Measurements from ENCODE around the gene TPX2. TPM values are rescaled to one million over a fixed set of nuclear protein-coding genes. Genes with fewer than 3 reads are reported as not detected.

TPX2 gene
- total and polyA plus RNA-seq, 2 donors, result 0.84 to 22.7 TPM

DNA sequence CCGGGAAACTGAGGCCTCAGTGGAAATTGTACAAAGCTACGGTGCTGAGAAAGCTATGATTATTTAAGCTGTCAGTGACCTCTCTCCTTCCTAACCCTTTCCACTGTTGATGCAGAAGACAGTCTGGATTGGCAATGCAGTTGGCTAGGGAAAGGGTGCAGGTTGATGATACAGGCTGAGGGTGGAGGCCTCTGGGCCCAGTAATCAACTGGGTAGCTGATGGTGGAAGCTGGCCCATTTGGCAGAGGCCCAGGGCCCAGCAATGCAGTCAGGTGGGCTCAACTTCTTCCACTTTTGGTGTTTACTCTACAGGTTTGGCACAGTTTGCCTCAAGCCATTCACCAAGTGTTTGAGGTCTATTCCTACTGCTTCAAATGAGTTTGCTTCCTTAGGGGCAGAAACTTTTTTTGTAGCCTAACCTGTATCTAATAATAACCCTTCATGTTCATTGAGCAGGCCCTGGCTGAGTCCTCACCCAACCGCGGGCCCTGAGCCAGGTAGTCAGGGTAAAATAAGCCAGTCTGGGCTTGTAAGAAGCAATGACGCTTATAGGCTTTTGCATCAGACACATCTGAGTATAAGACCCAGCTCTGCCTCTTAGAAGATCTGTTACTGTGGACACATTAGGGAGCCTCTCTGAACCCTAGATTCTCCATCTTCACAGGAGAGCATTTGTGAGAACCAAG lies 28.5 kb upstream of the TPX2 start:
- Histone ChIP-seq H3K4me1 (ENCODE audit: insufficient read depth) (peaks cover 5% of the 10 kb centered on the region), H3K36me3 (ENCODE audit: insufficient read depth) (no peaks in the 10 kb centered on the region), H3K4me3 (ENCODE audit: low read depth, low read length) (no peak overlapping the region), H3K27ac (ENCODE audit: low read depth) (peak overlapping the region; percentile 62)
- DNase-seq (ENCODE audit: extremely low spot score), result no peak
- WGBS, result 82% methylated on average over 5 of the region's 5 CpGs

DNA sequence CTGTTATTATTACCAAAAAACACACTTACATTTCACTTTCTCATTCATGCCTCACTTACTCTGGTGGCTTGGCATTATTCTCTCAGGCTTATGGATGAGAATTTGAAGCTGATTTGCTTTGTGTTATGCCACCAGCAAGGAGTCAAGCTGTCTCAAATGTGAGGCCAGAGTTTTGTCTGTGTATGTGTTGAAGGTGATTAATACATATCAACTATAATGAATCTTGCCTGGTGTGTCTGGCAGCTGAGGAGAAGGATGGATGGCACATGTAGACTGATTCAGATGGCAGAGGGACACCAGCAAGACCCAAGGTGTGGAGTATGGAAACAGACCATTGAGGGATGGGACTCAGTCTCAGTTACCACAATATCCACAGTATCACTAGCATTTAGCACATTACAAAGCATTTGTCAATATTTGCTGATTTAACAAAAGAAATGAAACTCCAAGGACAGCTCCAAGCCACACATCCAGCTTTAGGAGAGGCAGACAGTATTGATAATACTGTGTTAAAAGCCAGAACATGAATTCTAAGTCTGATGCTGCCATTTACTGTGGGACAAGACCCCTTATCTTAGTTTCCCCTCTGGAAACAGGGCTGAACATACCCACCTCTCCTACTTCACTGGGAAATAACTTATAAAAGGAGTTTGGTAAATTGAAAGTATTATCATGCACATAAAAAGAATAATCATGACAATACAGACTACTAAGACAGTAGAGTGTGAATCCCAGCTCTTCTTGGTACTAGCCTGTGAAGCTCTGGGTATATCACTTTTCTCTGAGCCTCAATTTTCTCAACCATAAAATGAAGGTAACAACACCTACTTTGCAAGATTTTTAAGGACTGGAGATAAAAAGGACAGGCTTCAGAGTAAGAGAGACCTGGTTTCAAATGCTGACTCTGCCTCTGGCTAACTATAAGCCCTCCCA lies 27.6 kb upstream of the TPX2 start:
- peaks cover 5% of the 10 kb centered on the region for H3K4me1 ChIP-seq (ENCODE audit: insufficient read depth)
- peak overlapping the region; percentile 79 for H3K27ac ChIP-seq (ENCODE audit: low read depth)
- DNase-seq (ENCODE audit: extremely low spot score), result no peak
- no peak overlapping the region for H3K4me3 ChIP-seq (ENCODE audit: low read depth, low read length)
- no peaks in the 10 kb centered on the region for H3K36me3 ChIP-seq (ENCODE audit: insufficient read depth)

DNA sequence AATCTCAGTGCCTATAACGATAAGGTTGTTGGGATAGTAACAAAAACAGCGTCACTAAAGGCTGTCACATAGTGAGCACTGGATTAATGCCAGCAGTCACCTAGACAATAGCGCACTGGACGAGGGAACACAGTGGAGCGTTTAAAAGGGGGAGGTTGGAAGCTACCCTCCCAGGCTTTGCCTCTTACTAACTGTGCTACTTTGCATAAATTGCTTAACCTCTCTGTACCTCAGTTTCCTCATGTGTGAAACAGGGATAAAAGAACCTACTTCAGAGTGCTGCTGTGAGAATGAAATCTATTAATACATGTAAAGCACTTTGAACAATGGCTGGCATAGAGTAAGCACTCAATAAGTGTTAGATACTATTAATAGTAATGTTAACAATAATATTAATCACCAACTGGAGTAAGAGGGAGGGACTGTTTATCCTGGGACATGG lies 27.0 kb upstream of the TPX2 start:
- DNase-seq (ENCODE audit: extremely low spot score), result no peak
- Histone ChIP-seq H3K27ac (ENCODE audit: low read depth) (peak overlapping the region; percentile 79), H3K4me1 (ENCODE audit: insufficient read depth) (peaks cover 5% of the 10 kb centered on the region)

DNA sequence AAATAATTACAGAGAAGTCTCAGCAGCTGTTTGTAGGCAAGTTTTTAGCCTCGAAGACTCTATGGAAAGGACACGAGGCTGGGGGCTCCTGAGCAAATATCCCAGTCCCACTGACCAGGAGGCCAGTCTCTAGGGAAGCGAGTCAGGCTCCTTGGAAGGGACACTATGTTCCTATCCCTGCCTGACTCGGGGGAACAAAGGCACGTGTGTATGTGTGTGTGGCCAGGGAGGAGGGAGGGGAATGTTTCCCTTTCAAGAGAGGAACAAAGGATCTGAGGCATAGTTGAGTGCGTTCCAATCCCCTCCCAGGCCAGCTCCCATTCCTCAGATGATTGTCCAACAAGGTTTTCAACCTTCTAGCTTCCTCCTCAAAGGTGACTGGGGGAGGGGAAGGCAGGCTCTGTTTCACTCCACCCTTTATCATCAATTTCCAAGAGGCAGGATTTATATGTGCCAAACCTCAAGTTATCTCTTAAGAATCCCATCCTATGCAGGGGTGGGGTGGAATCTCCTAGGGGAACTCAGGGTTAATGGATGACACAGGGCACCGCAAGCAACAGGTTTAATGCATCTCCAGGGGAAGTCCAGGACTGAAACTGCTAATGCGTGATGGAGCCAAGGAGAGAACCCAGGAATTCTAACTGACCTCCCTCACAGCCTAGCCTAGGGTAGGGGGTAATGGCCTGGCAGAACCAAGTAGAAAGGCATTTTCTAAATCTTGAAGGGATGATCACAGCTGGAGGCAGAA lies 26.4 kb upstream of the TPX2 start:
- Histone ChIP-seq H3K4me1 (ENCODE audit: insufficient read depth) (peaks cover 6% of the 10 kb centered on the region), H3K27ac (ENCODE audit: low read depth) (peak overlapping the region; percentile 77), H3K36me3 (ENCODE audit: insufficient read depth) (no peaks in the 10 kb centered on the region), H3K4me3 (ENCODE audit: low read depth, low read length) (no peak overlapping the region)
- no peak for DNase-seq (ENCODE audit: extremely low spot score)
- WGBS, result 27% methylated on average over 8 of the region's 8 CpGs

More for the DNA sequence above, 27.0 kb upstream of the TPX2 start:
- Histone ChIP-seq H3K36me3 (ENCODE audit: insufficient read depth) (no peaks in the 10 kb centered on the region), H3K4me3 (ENCODE audit: low read depth, low read length) (no peak overlapping the region)
- 60% methylated on average over 5 of the region's 5 CpGs for WGBS

DNA sequence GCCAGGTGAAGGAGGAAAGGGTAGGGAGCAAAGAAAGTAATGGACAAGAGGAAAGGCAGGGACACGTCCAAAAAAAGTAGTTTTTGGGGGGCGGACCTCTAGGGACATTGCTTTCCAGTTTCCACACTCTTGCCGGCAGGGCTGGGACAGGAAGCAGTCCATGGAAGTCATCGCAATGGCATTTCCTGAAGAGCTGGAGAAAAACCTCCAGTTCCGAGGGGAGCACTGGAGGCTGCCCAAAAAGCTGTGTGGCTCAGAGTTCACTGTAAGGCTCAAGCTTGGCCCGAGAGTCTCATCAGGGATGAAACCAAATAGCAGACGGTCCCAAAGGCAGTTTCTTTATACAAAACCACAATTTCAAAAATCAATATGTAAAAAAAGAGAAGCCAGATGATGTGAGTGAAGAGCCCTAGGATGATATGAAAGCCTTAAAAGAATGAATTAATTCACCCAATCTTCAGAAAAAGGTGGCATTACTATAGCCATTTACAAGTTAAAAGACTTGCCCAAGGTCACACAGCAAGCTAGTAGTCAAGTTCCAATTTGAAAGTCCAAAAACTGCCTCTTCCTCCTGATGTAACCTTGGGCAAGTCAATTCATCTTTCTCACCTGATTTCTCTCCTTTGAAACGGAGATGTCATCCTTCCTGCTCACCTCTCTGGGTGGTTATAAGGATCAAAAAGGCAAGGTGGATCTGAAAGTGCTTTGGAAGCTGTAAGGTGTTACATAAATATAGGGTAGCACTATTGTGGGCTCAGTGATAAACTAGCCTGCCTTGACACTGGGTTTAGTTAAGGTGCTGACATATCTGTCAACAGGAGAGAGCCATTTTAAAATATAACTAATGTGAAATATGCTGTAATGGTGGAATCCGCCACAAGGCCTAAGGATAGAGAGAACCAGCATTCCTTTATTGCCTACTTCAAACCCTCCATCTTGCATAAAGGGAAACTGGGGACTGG lies 25.5 kb upstream of the TPX2 start:
- no peaks in the 10 kb centered on the region for H3K36me3 ChIP-seq (ENCODE audit: insufficient read depth)
- H3K27ac ChIP-seq (ENCODE audit: low read depth), result peak overlapping the region; percentile 77
- H3K4me3 ChIP-seq (ENCODE audit: low read depth, low read length), result no peak overlapping the region
- no peak for DNase-seq (ENCODE audit: extremely low spot score)
- H3K4me1 ChIP-seq (ENCODE audit: insufficient read depth), result peaks cover 3% of the 10 kb centered on the region
- 42% methylated on average over 9 of the region's 9 CpGs for WGBS

DNA sequence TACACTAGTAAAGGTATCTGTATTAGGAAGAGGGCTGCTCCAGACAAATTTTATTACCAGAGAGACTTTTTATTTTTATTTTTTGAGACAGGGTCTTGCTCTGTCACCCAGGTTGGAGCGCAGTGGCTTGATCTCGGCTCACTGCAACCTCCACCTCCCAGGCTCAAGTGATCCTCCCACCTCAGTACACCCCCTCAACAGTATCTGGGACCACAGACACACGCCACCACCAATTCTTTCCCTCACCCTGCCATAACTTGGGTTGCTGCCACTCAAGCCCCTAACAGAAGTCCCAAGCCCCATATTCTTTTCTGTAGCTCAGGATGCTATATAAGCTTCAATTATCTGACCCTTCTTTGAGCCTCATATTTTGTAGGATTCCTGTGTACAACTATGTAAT lies 23.3 kb upstream of the TPX2 start:
- no peak overlapping the region for H3K4me3 ChIP-seq (ENCODE audit: low read depth, low read length)
- peaks cover 3% of the 10 kb centered on the region for H3K4me1 ChIP-seq (ENCODE audit: insufficient read depth)

DNA sequence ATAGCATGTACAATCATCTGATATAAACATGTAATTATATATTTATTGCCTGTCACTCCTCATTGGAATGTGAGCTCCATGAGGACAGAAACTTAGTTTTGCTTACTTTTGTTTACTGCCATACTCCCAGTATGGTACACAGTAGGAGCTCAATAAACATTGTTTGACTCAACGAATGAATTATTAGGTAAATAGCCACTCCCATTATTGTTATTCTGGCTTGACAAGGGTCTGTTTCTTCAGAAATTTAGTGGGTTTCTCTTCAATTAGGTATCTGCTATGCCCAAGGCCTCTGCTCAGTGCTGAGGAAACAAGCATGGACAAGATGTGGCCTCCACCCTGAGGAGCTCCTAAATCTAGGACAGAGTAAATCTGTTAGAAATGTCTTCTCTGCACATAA lies 22.7 kb upstream of the TPX2 start:
- H3K36me3 ChIP-seq (ENCODE audit: insufficient read depth), result no peaks in the 10 kb centered on the region
- no peak for DNase-seq (ENCODE audit: extremely low spot score)
- 74% methylated on average over 1 of the region's 1 CpG for WGBS
- H3K4me3 ChIP-seq (ENCODE audit: low read depth, low read length), result no peak overlapping the region
- H3K4me1 ChIP-seq (ENCODE audit: insufficient read depth), result peaks cover 2% of the 10 kb centered on the region
- H3K27ac ChIP-seq (ENCODE audit: low read depth), result no peak overlapping the region

More for the DNA sequence above, 23.3 kb upstream of the TPX2 start:
- 63% methylated on average over 3 of the region's 3 CpGs for WGBS
- no peak for DNase-seq (ENCODE audit: extremely low spot score)
- no peaks in the 10 kb centered on the region for H3K36me3 ChIP-seq (ENCODE audit: insufficient read depth)
- H3K27ac ChIP-seq (ENCODE audit: low read depth), result no peak overlapping the region

DNA sequence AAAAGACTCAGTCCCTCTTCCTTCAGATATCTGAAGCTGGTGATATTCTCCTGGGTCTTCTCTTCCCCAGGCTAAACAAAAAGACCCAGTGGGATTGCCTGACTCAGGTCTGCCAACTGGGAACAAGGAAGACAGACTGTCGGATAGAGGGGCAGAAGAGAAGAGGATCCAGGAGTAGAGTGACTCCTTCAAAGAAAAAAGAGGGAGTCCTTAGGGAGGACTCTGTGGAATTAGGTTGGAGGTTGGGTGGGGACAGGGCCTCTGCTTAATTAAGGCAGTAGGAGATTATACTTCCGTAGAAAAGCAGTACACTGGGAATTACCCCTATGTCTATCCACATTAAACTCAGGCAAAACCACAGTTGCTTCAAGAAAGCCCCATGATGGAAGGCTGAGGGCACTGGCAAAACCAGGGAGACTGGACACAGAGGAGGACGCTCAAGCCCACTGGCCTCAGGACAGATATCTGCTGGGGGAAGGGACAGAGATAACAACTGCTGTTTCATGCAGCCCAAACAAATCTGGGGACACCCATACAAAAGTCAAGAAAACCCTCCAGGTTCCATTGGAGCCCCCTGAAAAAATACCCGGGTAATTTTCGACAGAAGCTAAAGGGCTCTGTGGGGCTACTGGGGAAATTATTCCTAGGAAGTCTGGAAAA lies 22.1 kb upstream of the TPX2 start:
- no peak for DNase-seq (ENCODE audit: extremely low spot score)
- Histone ChIP-seq H3K36me3 (ENCODE audit: insufficient read depth) (no peaks in the 10 kb centered on the region), H3K4me1 (ENCODE audit: insufficient read depth) (peaks cover 1% of the 10 kb centered on the region), H3K27ac (ENCODE audit: low read depth) (no peak overlapping the region), H3K4me3 (ENCODE audit: low read depth, low read length) (no peak overlapping the region)
- 80% methylated on average over 5 of the region's 5 CpGs for WGBS

DNA sequence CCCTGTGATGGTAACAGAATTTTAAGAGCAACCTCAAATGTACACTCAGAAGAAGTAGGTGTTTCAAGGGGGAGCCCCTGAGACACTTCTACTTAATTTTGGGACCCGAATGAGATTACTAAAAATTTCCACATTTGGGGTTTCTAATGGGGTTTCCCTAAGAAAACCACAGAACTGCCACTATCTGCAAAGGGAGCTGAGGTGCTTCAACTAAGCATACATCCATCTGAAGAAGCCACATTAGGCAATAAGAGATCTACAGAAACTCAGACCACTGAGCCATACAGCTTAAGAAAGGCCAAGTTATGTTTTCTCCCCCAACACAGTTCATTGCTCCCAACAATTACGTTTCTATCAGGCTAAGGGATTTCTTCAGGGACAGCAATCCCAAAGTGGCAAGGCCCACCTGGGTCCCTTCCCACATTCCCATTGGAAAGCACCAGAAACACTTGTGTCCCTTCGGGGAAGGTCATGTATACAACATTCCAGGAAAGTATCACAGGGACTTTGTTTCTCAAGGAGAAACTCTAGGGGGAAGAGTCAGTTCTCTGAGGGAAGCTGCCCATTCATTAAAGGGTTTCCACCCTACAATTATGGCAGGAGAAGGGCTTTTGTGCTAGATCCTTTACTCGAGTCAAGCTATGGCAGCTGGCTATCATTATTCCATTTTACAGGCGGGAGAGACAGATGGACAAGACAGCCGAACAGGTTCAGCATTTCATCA lies 21.4 kb upstream of the TPX2 start:
- WGBS, result 81% methylated on average over 6 of the region's 6 CpGs
- no peaks in the 10 kb centered on the region for H3K36me3 ChIP-seq (ENCODE audit: insufficient read depth)
- H3K4me3 ChIP-seq (ENCODE audit: low read depth, low read length), result peak overlapping the region; percentile 2
- no peak overlapping the region for H3K27ac ChIP-seq (ENCODE audit: low read depth)
- no peak for DNase-seq (ENCODE audit: extremely low spot score)
- H3K4me1 ChIP-seq (ENCODE audit: insufficient read depth), result peaks cover 1% of the 10 kb centered on the region

DNA sequence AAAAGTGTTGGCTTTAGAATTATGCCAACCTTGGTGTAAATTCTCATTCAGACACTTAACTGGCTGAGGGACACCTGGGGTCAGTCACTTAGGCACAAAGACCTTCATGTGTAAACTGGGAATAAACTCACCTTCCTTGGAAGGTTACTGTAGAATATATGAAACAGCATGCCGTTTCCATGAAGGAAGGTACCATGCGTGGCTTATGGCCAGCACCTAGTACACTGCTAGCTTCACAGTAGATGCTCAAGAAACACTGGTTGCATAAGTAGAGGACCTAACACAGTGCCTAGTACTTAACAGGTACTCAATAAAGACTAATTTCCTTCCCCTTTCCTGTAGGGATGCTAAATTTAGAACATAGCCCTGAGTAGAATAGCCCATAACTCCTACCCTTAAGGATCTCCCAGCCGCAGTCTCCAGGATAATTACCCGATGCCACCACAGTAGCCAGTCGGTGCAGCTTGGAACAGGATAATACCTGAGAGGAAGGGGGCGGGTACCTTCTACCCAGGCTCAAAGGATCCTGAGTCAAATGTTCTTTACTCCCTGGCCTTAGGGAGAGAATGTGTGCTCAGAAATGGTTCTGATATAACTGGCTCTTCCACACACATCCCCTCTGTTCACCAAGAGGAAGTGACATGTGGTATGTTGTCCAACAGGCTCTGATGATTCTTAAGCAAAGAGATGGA lies 20.0 kb upstream of the TPX2 start:
- 71% methylated on average over 6 of the region's 6 CpGs for WGBS
- Histone ChIP-seq H3K4me1 (ENCODE audit: insufficient read depth) (peaks cover 1% of the 10 kb centered on the region), H3K27ac (ENCODE audit: low read depth) (peak overlapping the region; percentile 13), H3K4me3 (ENCODE audit: low read depth, low read length) (no peak overlapping the region), H3K36me3 (ENCODE audit: insufficient read depth) (no peaks in the 10 kb centered on the region)
- DNase-seq (ENCODE audit: extremely low spot score), result no peak

DNA sequence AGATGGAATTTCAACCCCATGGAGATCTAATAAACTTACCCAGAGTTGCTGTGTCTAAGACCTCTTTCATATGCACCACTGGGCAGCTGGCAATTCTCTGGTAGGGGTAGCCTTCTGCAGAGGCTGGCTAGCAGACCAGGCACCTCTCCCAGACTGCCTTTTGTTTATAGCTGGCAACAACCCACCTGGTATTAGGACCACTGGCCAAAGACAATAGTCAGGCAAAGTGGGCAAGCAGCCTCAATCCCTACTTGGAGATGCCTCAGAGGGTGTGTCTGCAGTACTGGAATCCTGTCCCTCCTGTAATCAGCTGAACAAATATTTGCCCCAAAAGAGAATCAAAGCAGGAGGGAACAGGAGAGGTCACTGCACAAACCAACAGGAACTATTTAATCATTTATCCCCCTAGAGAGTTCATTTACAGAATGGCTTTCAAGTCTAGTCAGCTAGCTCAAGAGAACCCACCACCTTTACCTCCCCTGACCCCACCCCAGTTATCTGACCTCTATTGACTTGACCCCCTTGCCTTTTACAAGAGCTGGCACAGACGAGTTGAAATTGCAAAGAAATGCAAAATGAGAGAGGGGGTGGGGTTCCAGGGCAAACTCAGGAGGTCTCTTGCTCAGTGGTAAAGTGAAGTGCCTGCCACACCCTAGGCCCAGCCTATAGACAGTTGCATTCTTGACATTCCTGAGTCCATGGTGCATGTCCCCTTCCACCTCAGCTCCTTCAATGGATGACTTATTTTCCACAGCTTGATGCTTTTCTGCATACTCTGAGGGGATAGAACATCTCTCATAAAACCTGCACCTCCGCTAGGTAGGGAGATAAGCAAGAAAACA lies 19.2 kb upstream of the TPX2 start:
- peak overlapping the region; percentile 69 for H3K4me3 ChIP-seq (ENCODE audit: low read depth, low read length)
- no peaks in the 10 kb centered on the region for H3K36me3 ChIP-seq (ENCODE audit: insufficient read depth)
- no peak for DNase-seq (ENCODE audit: extremely low spot score)
- peak overlapping the region; percentile 54 for H3K27ac ChIP-seq (ENCODE audit: low read depth)
- peaks cover 1% of the 10 kb centered on the region for H3K4me1 ChIP-seq (ENCODE audit: insufficient read depth)
- 53% methylated on average over 2 of the region's 2 CpGs for WGBS
